ENCODE results near the gene ASCC1.
"Not testable (repeated sequence)": the region's sequence is repeated elsewhere in the genome, so short reads cannot be mapped to it uniquely, and the experiment has no call there.

The ASCC1 gene

GRCh38 chr10:72248468-72249151, 32.5 kb upstream of the ASCC1 start:
- DNase-seq, result peak; percentile 21

DNA sequence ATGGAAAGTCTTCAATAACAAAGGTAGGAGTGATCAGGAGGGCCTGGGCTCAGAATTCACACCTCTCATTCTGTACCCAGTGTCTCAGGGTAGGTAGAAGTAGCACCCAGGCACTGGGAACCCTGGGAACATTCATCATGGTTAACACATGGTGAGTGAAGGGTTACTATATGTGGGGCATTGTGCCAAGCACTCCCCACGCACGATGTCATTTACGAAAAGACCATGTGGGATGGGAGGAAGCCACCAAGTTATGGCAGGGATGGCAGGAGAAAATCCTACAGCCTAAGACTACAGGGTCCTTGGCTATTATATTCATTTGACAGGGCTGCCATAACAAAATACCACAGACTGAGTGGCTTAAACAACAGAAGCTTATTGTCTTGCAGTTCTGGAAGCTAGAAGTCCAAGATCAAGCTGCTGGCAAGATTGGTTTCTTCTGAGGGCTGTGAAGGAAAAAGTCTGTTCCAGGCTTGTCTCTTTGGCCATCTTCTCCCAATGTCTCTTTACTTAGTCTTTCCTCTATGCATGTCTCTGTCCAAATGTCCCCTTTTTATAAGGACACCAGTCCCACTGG, 30.0 kb upstream of the ASCC1 start:
- DNase-seq, result no peak

GRCh38 chr10:72244573-72245038, 28.5 kb upstream of the ASCC1 start:
- no peak for DNase-seq

GRCh38 chr10:72243822-72244437, 27.9 kb upstream of the ASCC1 start:
- DNase-seq, result no peak

- DNase-seq, result no peak
Measured at GRCh38 chr10:72242675-72243074, 26.6 kb upstream of the ASCC1 start.

DNA sequence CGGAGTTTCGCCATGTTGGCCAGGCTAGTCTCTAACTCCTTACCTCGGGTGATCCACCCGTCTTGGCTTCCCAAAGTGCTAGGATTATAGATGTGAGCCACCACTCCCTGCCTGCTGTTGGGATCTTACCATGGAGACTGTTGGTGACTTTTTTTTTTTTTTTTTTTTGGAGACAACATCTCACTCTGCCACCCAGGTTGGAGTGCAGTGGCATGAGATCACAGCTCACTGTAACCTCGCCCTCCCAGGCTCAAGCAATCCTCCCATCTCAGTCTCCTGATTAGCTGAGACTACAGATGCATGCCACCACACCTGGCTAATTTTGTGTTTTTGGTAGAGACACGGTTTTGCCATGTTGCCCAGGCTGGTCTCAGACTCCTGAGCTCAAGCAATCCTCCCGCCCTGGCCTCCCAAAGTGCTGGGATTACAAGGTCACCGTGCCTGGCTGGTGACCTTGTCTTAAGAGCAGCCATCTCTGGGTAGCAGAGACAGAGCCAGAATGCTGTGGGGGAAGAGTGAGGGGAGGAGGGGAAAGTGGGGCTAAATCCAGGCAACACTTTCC, 25.7 kb upstream of the ASCC1 start:
- no peak for DNase-seq

GRCh38 chr10:72240371-72240770, 24.3 kb upstream of the ASCC1 start:
- no peak for DNase-seq

DNA sequence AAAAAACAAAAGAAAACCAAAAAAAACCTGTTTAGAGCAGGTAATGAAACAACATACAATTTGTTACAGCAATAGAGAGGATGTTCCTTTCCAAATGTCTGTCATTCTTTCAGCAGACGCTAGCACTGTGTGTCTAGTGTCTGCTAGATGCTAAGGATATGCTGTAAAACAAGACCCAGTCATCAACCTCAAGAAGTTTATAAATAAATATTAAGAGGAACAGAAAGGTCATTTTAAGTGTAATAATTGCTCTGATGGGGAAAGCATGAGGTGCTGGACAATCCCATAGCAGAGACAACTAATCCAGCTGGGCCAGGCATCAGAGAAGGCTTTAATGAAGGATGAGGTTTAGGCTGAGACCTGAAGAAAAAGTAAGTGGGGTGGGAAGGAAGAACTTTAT, 23.3 kb upstream of the ASCC1 start:
- DNase-seq, result no peak

- no peak for DNase-seq
Measured at GRCh38 chr10:72238392-72239175, 22.5 kb upstream of the ASCC1 start.

- DNase-seq, result no peak
Measured at GRCh38 chr10:72235544-72236279, 19.6 kb upstream of the ASCC1 start.

GRCh38 chr10:72234560-72235095, 18.6 kb upstream of the ASCC1 start:
- DNase-seq, result no peak

GRCh38 chr10:72233621-72234020, 17.5 kb upstream of the ASCC1 start:
- DNase-seq, result no peak

GRCh38 chr10:72229261-72230251, 13.5 kb upstream of the ASCC1 start:
- DNase-seq, result peak; percentile 21

- no peak for DNase-seq
Measured at GRCh38 chr10:72228318-72228751, 12.3 kb upstream of the ASCC1 start.

GRCh38 chr10:72227826-72228225, 11.8 kb upstream of the ASCC1 start:
- DNase-seq, result no peak

GRCh38 chr10:72226418-72227027, 10.4 kb upstream of the ASCC1 start:
- DNase-seq, result no peak

DNA sequence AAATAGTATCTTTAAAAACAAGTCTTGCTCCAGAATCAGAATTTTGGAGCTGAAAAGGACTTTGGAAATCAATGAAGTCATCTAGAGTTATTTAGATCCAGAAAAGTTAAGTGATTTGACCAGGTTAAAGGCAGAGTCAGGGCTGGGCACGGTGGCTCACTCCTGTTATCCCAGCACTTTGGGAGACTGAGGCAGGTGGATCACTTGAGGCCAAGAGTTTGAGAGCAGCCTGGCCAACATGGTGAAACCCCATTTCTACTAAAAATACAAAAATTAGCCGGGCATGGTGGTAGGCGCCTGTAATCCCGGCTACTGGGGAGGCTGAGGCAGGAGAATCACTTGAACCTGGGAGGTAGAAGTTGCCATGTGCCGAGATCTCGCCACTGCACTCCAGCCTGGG, 8.1 kb upstream of the ASCC1 start:
- DNase-seq, result not testable (repeated sequence)

DNA sequence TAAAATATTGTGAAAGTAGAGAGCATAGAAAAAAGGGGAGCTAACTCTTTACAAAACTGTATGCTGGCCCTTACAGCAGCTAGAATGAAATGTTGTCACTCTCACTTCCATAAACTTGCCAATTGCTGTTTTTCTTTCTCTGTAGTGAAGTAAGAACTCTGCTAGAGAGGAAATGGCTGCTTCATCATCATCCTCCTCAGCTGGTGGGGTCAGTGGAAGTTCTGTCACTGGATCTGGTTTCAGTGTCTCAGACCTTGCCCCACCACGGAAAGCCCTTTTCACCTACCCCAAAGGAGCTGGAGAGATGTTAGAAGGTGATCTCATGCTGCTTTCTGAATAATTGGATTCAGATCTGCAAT, 7.6 kb upstream of the ASCC1 start:
- no peak for DNase-seq

GRCh38 chr10:72221278-72221677, 5.2 kb upstream of the ASCC1 start:
- DNase-seq, result no peak

DNA sequence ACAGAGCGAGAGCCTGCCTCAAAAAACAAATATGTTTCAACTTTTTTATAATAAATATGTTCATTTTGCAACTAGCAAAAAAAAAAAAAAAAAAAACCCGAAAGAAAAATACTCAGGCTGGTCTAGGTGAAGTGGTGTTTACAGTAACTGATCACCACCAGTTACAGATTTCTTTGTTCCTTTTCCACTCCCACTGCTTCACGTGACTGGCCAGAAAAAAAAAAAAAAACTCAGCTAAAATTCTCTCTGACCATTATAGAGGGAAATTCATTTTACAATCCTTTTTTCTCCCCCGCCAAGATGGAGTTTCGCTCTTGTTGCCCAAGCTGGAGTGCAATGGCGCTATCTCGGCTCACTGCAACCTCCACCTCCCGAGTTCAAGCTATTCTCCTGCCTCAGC, 4.6 kb upstream of the ASCC1 start:
- no peak for DNase-seq
